Umbilical cord (tissue), 2 donors: Measurements from ENCODE around the gene MCTP2. TPM values are rescaled to one million over a fixed set of nuclear protein-coding genes. Genes with fewer than 3 reads are reported as not detected.

Source experiments
- DNase-seq: peaks from one replicate; pipeline ENCODE4 v3.0.0-alpha.2; 2015; ENCODE audit warnings: low spot score
- total RNA-seq: library from RNA; depleted of rRNA; stranded (reverse); fragments of >200 nt; gene quantifications from one replicate; pipeline ENCODE4 v1.2.3, GENCODE V29; 2014; ENCODE audit warnings: low replicate concordance; ENCODE audit not compliant: insufficient read depth

The MCTP2 gene
- total RNA-seq, 1 donor from 2014 or later = 122 TPM

DNA sequence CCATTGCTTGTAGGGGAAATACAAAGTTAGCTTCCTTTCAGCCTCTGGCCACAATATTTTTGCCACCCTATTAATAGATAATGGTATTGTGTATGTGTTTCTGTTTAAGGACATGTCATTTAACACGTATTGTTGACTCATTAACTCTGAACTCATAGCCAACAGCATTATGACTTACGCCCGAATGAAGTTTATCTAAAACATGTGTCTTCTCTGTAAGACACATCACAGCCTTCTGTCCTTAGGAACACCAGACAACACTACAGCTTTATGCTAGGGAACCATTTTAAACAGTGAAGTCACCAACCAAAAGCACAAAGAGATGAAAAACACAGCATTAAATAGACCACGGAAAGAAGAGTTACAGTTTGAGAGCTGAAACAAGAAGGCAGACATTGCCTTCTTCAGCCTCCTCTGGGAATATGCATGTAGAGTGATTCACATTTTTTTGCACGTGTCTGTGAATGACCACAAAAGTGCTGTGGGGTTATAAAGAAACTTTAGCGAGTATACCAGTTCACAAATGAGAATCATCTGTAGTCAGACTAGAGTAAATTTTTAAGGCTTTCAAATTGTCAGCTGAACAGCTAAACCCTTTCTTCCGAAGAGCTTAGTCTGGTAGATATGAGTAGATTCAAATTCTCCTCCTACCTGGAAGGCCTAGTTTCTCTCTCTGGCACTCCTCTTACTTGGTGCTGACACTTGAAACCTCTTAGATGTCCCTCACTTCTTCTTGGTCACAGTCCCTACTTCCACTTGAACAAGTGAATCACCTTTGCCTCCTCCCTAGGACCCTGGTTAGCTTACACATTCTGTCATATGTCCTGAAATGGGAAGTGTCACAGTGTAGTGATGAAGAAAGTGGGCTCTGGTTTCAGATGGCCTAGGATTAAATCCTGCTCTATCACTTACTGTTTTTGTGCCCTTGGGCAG, 32.2 kb downstream of the MCTP2 start:
- DNase-seq = no peak

DNA sequence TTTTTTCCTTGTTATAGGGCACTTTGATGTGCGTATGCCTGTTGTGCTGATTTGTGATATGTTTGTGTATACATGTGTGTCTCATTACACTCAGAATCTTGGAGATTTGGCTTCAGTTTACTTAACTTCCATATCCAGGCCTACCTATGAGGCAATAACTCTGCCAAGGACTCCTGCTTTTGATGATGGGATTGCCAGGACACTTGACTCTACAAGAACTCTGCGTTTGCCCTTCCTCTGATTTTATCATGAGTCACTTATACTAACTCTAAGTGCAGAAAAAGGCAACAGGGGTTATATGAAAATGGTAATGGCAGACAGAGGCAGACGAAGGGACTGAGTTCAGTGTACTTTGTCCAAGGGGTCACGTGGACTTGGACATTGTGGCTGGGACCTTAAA, 33.6 kb downstream of the MCTP2 start:
- DNase-seq = no peak

DNA sequence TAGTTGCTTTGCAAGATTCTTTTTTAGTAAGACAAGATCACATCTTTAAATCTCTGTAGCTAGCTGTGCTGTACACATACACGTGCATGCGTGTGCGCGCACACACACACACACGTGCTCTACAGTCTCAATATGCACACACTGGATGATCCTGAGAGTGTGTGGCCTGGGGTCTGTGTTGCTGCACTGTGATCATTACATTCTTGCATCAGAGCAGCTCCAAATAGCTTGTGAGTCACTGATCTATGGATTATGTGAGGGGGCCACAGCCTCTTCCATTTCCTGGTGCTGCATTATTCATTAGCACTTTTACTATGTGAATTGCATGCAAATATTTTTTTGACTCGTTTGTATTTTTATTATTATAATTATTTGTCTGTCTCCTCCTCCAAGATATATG, 34.6 kb downstream of the MCTP2 start:
- no peak for DNase-seq

DNA sequence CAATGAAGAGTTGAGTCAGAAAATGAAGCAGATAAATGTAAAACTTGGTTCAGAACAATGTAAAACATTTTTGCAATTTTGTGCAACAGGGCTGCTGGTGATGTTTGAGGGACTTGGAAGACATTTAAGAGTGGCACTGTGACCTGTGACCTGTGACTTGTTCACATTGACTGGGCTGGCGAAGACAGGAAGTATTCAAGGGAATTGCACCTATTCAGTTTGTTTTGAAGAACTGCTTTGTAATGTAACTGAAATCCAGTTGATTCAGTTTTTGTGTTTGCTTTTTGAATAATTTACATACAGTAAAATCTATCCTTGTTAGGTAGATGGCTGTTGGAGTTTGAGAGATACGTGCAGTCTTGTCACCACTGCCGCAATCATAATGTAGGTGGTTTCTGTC, 35.4 kb downstream of the MCTP2 start:
- DNase-seq = no peak

DNA sequence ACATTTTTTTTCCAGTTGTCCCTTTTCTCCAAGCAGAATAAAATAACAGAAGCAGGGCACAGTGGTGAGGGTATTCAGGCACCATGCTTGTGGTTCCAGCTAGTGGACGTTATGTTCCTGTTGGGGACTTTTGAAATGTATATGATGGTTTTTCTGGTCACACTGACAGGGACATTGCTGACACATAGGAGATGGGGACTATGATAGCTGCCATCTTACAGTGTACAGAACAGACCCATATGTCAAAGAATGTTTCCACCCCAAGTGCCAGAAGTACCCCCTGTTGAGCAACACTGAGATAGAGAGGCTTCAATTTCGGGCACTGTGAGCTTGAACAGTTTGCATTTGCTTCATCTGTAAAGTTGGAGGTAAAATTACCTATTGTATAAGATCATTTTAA, 38.6 kb downstream of the MCTP2 start:
- no peak for DNase-seq

DNA sequence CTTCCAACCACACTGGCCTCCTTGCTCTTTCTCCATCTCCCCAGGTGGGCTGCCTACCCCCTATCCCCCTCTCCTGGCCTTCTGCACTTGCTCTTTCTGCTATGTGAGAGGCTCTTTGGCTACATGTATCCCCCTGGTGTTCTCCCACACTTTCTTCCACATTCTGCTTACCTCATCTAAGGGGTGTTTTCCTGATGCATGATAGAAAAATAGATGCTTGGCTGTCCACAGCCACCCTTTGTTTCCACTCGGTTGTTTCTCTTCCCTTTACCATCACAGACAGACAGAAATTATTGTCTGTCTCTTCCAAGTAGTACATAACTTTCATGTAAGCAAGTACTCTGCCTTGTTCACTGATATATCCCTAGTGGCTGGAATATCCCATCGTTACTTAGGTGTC, 39.2 kb downstream of the MCTP2 start:
- no peak for DNase-seq

DNA sequence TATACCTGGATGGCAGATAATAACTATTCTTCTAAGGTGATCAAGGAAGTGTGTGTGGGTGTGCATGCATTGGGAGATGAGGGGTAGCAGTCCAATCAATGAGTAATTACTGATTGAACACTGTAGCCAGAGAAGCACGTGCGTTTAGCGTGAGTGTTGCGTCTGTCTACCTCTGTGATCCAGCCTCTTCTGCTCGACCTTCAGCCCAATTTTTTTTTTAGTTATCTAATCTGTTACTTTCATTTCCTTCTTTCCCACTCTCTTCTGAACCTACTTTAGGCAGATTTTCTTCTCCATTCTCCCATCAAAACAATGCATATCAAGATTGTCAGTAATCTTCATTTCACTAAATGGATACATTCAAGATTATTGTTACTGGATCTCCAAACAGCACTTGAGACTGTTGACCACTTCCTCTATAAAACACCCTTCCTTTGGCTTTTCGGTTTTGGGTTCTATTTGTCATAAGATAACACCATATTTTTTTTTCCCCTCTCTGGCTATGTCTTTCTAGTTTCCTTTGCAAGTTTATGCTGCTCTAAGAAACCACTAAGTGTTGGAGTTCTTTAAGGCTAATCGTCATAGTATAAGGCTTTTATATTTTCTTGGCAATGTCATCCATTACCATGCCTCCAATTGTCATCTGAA, 41.0 kb downstream of the MCTP2 start:
- no peak for DNase-seq

DNA sequence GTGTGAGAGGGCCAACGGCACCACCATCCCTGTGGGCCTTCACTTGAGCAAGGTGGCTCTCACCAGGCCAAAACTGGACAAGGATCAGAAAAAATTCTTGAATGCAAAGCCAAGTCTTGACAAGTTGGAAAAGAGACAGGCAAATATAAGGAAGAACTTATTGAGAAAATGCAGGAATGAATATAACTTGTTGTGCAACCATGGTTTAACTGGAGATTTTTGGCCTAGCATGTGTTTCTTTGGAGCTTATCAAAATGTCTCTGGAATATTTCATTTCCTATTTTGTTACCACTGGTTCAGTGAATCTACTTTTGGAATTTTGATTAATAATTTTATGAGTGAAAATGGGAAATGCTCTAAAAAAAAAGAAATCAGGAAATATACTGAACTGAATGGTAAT, 42.5 kb downstream of the MCTP2 start:
- DNase-seq = peak; percentile 84

DNA sequence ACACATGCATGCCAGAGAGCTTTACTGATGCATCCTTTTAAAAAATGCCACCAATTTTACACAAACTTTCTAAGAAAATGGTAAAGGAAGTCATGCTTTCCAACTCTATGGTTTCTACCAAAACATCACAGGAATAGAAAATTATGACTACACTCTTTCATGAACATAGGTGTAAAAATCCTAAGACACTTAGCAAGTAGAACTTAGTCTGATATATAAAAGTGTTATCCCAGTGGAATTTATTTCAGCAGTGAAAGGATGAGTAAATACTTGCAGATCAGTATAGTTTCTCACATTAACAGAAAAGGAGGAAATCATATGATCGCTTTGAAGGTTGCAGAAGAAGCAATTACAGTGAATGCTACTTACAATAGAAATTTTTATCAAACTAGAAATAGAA, 43.4 kb downstream of the MCTP2 start:
- no peak for DNase-seq

DNA sequence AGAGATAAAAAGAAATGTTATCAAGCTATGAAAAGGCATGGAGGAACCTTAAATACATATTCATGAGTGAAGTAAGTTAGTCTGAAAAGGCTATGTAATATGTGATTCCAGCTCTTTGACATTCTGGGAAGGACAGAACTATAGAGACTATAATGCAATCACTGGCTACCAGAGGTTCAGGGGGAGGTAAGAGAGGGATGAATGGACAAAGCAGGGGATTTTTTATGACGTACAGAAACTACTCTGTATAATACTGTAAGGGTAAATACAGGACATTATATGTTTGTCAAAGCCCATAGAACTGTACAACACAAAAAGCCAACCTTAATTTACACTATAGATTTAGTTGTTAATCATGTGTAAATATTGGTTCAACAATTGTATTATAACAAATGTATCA, 46.1 kb downstream of the MCTP2 start:
- DNase-seq = no peak

DNA sequence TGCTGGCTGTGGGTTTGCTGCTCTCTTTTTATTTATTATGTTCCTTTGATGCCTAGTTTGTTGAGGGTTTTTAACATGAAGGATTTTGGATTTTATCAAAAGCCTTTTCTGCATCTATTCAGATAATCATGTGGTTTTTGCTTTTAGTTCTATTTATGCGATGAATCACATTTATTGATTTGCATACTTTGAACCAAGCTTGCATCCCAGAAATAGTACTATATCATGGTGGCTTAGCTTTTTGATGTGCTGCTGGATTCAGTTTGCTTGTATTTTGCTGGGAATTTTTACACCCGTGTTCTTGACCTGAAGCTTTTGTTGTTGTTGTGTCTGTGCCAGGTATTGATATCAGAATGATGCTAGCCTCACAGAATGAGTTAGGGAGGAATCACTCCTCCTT, 48.4 kb downstream of the MCTP2 start:
- no peak for DNase-seq

DNA sequence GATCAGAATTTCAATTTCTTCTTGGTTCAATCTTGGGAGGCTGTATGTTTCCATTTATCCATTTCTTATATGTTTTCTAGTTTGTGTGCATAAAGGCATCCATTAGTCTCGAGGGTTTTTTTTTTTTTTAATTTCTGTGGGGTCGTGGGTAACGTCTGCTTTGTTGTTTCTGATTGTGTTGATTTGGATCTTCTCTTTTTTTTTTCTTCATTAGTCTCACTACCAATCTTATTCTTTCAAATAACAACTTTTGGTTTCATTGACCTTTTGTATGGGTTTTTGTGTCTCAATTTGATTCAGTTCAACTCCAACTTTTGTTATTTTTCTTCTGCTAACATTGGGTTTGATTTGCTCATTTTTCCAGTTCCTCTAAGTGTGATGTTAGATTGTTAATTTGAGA, 48.9 kb downstream of the MCTP2 start:
- DNase-seq = no peak

DNA sequence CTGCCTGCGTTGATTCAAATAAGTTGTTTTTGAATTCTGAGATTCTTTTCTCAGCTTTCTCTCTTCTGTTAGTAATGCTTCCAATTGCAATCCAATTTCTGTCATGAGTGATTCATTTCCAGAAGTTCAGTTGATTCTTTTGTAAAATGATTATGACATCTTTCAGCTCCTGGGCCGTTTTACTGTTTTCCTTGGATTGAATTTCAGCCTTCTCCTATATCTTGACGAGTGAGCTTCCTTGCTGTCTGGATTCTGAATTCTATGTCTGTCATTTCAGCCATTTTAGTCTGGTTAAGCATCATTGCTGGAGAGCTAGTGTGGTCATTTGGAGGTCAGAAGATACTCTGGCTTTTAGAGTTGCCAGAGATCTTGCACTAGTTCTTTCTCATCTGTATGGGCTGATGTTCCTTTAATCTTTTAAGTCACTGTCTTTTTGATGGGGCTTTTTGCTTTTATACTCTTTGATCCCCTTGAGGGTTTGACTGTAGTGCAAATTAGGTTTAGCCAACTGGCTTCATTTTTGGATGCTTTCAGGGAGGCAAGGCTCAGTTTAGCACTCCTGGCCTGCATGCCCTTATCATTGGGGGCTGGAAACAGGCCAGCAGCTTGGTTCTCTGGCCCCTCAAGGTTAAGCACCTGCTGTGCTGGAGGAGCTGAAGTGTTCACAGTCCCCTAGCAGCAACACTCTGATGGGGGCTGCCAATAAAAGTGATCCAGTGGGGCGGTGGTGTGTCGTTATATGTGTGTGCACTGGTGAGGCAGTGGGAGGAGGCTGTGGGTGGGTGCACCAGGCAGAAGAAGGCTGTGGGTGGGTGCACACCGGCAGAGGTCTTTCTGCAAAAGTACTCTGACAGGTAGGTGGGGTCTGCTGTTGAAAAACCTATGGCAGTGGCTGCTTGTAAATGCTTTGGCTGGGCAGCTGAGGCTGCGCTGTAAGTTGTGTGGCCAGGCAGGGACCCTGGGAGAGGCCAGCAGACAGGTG, 51.2 kb downstream of the MCTP2 start:
- peak; percentile 66 for DNase-seq

DNA sequence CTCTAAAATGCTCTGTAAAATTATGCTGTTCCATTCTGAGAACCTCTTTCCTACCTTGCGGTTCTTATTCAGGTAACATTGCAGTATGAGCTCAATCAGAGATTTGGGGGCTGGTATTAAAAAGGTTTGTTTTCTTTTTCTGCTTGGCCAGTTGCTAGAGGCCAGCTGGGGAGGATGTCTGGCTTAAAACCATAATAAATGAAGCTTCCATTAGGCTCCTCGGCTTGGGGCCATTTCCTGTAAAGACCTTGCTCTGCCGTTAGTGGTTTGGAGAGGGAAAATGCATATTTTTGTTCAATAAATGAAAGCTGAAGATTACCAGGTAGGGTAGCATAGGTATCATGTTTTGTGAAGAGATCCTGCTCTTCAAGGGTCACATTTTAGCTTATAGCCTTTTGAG, 55.2 kb downstream of the MCTP2 start:
- no peak for DNase-seq

DNA sequence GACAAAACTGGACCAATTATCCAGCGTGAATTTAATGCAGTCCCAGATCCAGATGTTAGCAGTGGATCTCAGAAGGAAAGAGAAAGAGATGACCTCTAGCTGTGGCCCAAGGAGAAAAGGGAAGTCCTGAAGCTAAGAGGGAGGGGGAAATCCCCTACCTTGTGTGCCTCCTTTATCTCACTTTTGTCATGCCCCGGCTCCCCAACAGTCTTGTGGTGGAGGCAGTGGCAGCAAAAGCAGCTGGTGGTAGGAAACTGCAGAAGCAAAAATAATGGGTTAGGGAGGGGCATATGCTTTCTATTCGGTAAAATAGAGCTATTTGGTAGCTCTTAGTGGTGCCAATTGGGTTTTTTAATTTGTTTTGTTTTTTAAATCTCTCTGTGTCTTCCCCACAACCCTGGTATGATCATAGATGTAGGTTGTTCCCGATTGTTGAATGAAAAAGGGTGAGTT, 56.5 kb downstream of the MCTP2 start:
- DNase-seq = no peak

DNA sequence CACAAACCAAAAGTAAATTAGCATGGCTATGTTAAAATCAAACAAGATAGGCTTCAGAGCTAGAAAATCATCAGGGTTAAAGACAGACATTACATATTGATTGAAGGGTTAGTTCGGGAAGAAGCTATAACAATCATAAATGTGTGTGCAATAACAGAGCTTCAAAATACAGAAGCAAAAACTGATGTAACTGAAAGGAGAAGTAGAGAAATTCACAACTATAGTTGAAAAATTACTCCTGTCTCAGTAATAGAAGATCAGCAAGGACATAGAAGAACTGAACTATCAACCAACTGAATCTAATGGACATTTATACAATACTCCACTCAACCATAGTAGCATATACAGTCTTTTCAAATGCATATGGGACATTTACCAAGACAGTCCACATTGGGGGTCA, 59.4 kb downstream of the MCTP2 start:
- no peak for DNase-seq

DNA sequence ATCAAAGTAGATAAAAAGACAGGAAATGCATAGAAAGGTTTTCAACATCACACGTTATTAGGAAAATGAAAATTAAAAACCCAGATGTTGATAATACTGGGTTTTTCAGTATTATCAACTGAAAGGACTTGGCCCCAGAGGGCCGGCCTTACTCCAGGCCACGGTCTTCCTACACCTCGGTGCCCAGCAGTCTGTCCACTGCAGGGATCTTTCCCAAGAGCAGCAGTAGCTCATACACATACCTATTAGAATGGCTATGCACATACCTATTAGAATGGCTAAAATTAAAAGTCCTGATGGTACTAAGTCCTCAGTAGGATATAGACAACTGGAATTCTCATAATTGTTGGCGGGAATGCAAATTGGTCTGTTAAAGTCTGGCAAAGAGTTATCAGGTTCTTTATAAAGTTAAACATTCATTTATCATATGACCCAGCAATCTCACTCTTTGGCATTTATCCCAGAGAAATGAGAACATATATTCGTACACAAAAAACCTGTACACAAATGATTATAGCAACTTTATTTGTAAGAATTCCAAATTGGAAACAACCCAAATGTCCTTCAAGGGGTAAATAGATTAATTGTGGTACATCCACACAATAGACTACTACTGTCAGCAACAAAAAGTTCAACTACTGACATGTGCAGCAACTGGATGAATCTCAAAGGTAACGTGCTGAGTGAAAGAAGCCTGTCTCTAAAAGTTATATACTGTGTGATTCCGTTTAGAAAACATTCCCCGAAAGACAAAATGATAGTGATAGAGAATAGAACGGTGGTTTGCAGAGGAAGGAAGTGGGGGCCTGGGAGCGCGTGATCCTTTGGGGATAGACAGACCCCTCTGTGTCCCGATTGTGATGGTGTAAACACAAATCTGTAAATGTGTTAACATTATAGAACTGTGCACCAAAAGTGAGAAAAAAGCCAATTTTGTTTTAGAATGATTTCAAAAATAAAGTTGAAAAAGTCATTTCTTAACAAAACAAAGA, 62.3 kb downstream of the MCTP2 start:
- no peak for DNase-seq

DNA sequence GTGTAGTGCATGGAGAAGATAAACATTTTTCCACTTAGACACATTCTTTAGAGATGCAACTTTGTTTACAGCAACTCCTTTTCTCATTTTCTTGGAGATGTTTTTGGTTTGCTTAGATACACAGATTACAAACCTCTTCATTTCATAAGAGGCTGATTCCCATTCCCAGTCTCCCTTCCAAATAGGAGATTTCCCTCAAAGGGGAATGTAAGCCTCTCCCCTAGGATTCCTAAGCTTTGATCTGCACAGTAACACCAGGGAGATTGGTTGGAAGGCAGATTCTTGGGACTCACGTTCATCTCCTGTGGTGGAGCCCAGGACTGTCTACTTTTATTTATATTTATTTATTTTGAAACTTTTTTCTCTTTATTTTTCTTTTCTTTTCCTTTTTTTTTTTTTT, 63.2 kb downstream of the MCTP2 start:
- DNase-seq = peak; percentile 10

DNA sequence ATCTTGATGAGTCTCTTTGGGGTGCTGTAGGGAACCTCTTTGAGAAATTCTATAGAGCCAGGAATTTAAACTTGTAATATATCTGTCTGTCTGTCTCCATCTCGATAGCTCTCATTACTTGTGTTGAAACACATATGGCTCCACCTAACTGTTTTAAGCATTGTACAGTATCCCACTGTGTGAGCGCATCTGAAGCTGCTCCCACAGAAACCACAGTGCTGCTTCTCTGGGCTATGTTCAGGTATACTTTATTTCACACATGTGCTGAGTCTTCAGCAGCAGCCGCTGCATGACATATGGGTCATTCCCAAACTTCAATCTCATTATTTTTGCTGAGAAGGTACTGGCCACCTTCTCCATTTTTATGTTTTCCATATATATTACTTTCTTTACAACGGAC, 63.9 kb downstream of the MCTP2 start:
- no peak for DNase-seq

DNA sequence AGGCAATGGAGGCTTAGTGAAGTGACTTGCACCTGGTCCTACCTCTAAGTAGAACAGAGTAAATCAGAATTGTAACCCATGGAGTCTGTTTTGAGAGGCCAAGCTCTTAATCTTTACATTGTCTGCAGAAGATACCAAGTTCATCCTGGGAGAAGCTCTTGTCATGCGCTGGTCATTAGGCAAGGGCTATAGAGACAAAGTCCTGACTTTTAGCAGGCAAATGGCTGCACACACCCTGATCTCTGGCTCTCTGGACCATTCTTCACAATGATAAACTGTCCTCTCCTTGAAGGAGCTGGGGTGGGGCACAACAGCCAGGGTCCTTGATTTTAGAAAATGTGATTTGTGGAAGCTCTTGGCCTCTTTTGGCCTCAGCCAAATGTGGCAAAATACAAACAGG, 65.4 kb downstream of the MCTP2 start:
- DNase-seq = no peak

DNA sequence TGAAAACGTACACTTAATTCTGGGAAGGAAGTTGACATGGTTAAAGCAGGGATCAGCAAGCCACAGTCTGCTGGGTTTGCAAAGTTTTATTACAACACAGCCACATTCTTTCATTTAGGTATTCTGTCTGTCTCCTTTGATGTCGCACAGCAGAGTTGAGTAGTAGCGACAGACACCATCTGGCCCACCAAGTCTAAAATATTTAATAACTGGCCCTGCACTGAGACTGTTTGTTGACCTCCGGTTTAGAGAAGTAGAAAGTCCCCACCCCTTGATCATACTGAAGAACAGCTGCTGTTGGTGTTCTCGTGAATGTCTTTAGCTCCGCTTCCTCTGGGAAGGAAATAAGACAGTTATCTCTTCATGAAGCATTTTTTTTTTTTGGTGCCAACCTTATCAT, 66.2 kb downstream of the MCTP2 start:
- peak; percentile 43 for DNase-seq
